Measurements from ENCODE around the gene WDR64.

GRCh38 chr1:241770115-241770514 lies 118.0 kb downstream of the WDR64 start:
- TF ChIP-seq CTCF (IDR thresholded peaks at IDR 0.05) (no peak), POLR2A (IDR thresholded peaks at IDR 0.05) (no peak)
